ENCODE measurements around the gene TCL1B. TPM values are rescaled to one million over a fixed set of nuclear protein-coding genes. Genes with fewer than 3 reads are reported as not detected.

The TCL1B gene
- total RNA-seq, 1 experiment from 2014 or later = not detected

DNA sequence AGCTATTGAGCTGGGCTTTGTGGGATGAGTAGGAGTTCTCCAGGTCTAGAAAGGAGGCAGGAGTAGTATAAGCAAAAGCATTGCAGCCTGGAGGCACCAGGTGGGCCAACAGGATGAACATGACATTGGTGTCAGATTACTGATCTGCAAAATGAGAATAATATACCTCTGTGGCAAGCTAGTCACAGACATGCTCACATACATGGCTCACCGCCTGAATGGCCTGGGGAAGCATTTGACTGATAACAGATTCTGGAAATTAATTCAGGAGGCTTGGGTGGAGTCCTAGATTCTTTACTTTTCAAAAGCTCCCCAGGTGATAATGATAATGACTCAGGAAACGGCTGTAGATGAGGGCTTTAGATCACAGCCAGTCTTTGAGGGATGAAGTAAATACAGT, 709 bp downstream of the TCL1B start:
- no peaks in the 10 kb centered on the region for H3K36me3 Mint-ChIP-seq (ENCODE audit: insufficient read depth, unreplicated experiment)
- no TSS peak for BruUV-seq (replicated peaks)
- TF ChIP-seq, protein P1, sequence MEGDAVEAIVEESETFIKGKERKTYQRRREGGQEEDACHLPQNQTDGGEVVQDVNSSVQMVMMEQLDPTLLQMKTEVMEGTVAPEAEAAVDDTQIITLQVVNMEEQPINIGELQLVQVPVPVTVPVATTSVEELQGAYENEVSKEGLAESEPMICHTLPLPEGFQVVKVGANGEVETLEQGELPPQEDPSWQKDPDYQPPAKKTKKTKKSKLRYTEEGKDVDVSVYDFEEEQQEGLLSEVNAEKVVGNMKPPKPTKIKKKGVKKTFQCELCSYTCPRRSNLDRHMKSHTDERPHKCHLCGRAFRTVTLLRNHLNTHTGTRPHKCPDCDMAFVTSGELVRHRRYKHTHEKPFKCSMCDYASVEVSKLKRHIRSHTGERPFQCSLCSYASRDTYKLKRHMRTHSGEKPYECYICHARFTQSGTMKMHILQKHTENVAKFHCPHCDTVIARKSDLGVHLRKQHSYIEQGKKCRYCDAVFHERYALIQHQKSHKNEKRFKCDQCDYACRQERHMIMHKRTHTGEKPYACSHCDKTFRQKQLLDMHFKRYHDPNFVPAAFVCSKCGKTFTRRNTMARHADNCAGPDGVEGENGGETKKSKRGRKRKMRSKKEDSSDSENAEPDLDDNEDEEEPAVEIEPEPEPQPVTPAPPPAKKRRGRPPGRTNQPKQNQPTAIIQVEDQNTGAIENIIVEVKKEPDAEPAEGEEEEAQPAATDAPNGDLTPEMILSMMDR (IDR thresholded peaks at IDR 0.05; ENCODE audit: unreplicated experiment) = no peak
- intact Hi-C loops (cut with micrococcal nuclease; ENCODE audit: unreplicated experiment) = no loop called here
- no peak for DNase-seq
- H3K9me3 Mint-ChIP-seq (ENCODE audit: low read depth, unreplicated experiment) = no peaks in the 10 kb centered on the region
- CTCF ChIA-PET = no interaction called here
- H3K27ac Mint-ChIP-seq (ENCODE audit: unreplicated experiment) = no peak overlapping the region
- no peaks in the 10 kb centered on the region for H3K4me1 Mint-ChIP-seq (ENCODE audit: low read depth, unreplicated experiment)
- no peak overlapping the region for H3K4me3 Mint-ChIP-seq (ENCODE audit: low read depth, unreplicated experiment)
- H3K27me3 Mint-ChIP-seq (ENCODE audit: unreplicated experiment) = peaks cover 62% of the 10 kb centered on the region

DNA sequence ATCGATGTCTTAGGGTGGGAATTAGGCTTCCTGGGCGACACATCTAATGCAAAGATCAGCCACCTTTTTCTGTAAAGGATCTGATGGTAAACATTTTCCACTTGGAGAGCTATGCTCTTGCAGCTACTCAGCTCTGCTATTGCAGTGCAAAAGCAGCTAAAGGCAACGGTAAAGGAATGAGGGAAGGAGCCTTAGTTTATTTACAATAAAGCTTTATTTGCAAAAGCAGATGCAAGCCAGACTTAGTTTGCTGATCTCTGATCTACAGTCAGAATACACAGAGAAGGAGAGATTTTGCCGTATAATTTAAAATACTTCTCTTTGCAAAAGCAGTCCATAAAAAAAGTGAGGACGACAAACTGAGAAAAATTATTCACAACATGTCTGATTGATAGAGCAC, 3.2 kb downstream of the TCL1B start:
- no TSS peak for BruUV-seq (replicated peaks)
- Mint-ChIP-seq H3K27me3 (ENCODE audit: unreplicated experiment) (peaks cover 54% of the 10 kb centered on the region), H3K4me3 (ENCODE audit: low read depth, unreplicated experiment) (no peak overlapping the region), H3K27ac (ENCODE audit: unreplicated experiment) (no peak overlapping the region), H3K4me1 (ENCODE audit: low read depth, unreplicated experiment) (no peaks in the 10 kb centered on the region), H3K36me3 (ENCODE audit: insufficient read depth, unreplicated experiment) (no peaks in the 10 kb centered on the region), H3K9me3 (ENCODE audit: low read depth, unreplicated experiment) (no peaks in the 10 kb centered on the region)
- intact Hi-C loops (cut with micrococcal nuclease; ENCODE audit: unreplicated experiment) = no loop called here
- TF ChIP-seq, protein P1 (IDR thresholded peaks at IDR 0.05; ENCODE audit: unreplicated experiment) = no peak
- no peak for DNase-seq
- CTCF ChIA-PET = interaction anchor here (0.7 kb wide), 1 partner anchor 901 kb away, joined by 5 read pairs; no protein-coding TSS in a partner anchor

DNA sequence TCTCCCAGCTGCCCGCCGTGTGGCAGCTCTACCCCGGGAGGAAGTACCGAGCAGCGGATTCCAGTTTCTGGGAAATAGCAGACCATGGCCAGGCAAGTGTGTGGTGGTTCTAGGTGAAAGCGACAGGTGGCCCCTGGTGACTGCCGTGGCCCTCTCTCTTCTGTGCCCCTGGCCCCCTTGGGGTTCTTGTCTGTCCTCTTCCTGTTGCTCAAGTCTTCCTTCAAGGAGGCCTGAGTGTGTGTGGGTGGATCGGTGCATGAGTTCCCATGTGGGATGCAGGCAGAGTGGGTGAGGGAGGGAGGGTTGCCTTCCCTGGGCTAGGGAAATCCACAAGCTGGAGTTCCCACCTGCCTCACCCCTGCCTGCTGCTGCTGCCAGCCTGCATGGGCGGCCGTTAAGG, 4.6 kb downstream of the TCL1B start:
- CTCF ChIA-PET = interaction anchor here (0.7 kb wide), 1 partner anchor 360 kb away, joined by 3 read pairs; no protein-coding TSS in a partner anchor
- H3K4me1 Mint-ChIP-seq (ENCODE audit: low read depth, unreplicated experiment) = no peaks in the 10 kb centered on the region
- TF ChIP-seq, protein P1 (IDR thresholded peaks at IDR 0.05; ENCODE audit: unreplicated experiment) = no peak
- H3K36me3 Mint-ChIP-seq (ENCODE audit: insufficient read depth, unreplicated experiment) = no peaks in the 10 kb centered on the region
- intact Hi-C loops (cut with micrococcal nuclease; ENCODE audit: unreplicated experiment) = no loop called here
- peaks cover 57% of the 10 kb centered on the region for H3K27me3 Mint-ChIP-seq (ENCODE audit: unreplicated experiment)
- no peak overlapping the region for H3K27ac Mint-ChIP-seq (ENCODE audit: unreplicated experiment)
- no peak for DNase-seq
- BruUV-seq (replicated peaks) = no TSS peak
- H3K4me3 Mint-ChIP-seq (ENCODE audit: low read depth, unreplicated experiment) = no peak overlapping the region
- H3K9me3 Mint-ChIP-seq (ENCODE audit: low read depth, unreplicated experiment) = no peaks in the 10 kb centered on the region

DNA sequence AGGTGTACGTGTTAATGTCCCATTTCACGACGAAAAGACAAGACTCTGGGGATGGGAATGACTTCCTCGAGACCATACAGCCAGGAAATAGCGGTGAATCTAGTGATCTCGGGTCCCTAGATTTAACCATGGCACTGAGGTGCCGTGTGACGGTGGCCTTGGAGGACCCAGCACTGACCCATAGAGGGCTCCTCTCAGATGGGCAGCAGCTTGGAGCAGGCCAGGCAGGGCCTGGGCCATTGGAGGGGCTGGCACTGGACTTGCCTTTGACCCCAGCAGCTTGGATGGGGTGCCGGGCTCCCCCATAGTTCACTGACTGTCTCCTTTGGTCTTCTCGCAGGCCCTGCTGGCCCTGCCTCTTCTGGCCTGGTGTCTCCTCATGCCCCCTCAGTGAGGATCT, 5.4 kb downstream of the TCL1B start:
- CTCF ChIA-PET = no interaction called here
- Mint-ChIP-seq H3K4me3 (ENCODE audit: low read depth, unreplicated experiment) (no peak overlapping the region), H3K4me1 (ENCODE audit: low read depth, unreplicated experiment) (no peaks in the 10 kb centered on the region), H3K36me3 (ENCODE audit: insufficient read depth, unreplicated experiment) (no peaks in the 10 kb centered on the region), H3K9me3 (ENCODE audit: low read depth, unreplicated experiment) (no peaks in the 10 kb centered on the region), H3K27me3 (ENCODE audit: unreplicated experiment) (peaks cover 65% of the 10 kb centered on the region), H3K27ac (ENCODE audit: unreplicated experiment) (no peak overlapping the region)
- intact Hi-C loops (cut with micrococcal nuclease; ENCODE audit: unreplicated experiment) = no loop called here
- no peak for DNase-seq
- TF ChIP-seq, protein P1 (IDR thresholded peaks at IDR 0.05; ENCODE audit: unreplicated experiment) = no peak
- no TSS peak for BruUV-seq (replicated peaks)

All from Calu3 (cell line).